DOHH2 (cell line): ENCODE measurements around the gene SEPTIN1.
"Not testable (repeated sequence)": the region's sequence is repeated elsewhere in the genome, so short reads cannot be mapped to it uniquely, and the experiment has no call there.

Experiments used
- EZH2phosphoT487 ChIP-seq: fragments of 200-600 bp; sonication (generic); IDR thresholded peaks from 2 replicates; pipeline ENCODE4 v1.6.1; 2017; ENCODE audit warnings: borderline replicate concordance, mild to moderate bottlenecking, antibody characterized with exemption, low read length, moderate library complexity, mixed read lengths
- TF ChIP-seq, protein P1 (sequence below): fragments of 200-600 bp; sonication (generic); IDR thresholded peaks from one replicate; pipeline ENCODE4 v1.5.1; 2014; ENCODE audit warnings: antibody characterized with exemption, mild to moderate bottlenecking, low read depth, low read length; ENCODE audit not compliant: poor library complexity, severe bottlenecking

- TF ChIP-seq, protein P1, sequence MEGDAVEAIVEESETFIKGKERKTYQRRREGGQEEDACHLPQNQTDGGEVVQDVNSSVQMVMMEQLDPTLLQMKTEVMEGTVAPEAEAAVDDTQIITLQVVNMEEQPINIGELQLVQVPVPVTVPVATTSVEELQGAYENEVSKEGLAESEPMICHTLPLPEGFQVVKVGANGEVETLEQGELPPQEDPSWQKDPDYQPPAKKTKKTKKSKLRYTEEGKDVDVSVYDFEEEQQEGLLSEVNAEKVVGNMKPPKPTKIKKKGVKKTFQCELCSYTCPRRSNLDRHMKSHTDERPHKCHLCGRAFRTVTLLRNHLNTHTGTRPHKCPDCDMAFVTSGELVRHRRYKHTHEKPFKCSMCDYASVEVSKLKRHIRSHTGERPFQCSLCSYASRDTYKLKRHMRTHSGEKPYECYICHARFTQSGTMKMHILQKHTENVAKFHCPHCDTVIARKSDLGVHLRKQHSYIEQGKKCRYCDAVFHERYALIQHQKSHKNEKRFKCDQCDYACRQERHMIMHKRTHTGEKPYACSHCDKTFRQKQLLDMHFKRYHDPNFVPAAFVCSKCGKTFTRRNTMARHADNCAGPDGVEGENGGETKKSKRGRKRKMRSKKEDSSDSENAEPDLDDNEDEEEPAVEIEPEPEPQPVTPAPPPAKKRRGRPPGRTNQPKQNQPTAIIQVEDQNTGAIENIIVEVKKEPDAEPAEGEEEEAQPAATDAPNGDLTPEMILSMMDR = not testable (repeated sequence)
- not testable (repeated sequence) for TF ChIP-seq EZH2phosphoT487
Observed at GRCh38 chr16:30396627-30397026, 14.3 kb upstream of the SEPTIN1 start.
